ENCODE results near the gene IGF2BP2.
"Not testable (repeated sequence)": the region's sequence is repeated elsewhere in the genome, so short reads cannot be mapped to it uniquely, and the experiment has no call there.

Gene IGF2BP2

DNA sequence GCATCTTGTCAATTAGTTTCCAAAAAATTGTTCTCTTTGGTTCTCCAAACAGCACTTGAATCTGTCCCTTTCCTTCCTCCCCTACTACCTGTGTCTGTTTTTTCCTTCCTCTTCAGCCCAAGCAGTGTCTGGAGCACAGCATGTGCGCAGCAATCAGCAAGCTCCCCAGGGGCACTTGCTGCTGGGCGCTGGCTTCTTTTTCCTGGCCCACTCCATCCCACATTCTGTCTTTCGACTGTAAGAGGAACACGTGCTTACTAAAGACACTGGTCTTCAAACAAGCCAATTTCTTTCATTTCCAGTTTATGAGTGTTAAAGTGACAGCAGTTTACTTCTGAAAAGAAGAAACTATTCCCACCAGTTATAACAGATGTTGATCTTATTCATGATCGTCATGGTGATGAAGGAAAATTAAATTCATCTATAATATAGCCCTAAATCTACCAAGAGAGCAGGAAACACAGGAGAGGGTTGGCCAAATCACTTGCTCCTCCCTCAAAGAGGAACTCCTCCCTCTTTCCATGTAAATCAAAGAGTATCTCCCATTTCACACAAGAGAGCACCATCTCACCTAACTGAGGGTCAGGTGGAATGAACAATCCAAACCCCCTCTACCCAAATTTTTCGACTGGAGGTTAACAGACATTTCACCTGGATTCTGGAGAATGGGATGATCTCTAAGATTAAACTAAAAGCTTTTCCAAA lies 115.4 kb downstream of the IGF2BP2 start:
- no peak for DNase-seq (ENCODE audit: low spot score)

DNA sequence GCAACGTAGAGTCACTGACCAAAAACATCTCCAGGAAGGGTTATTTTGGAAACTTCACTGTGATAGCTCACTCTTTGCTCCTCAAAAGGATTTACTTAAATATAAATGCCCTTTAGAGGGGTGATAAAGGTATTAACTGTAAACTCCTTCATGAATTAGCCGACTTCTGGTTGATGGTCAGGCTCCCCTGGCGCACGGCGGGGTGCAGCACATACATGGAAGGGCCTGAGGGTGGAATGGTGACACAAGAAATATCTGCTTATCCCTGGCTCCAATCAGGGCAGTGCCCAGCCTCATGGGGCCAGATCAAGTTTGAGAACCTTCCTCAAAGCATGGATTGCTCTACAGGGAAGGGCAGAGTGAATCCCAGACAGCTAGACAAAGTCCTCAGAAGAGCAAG lies 116.5 kb downstream of the IGF2BP2 start:
- DNase-seq (ENCODE audit: low spot score): no peak

- no peak for DNase-seq (ENCODE audit: low spot score)
Measured at GRCh38 chr3:185705498-185705897, 119.3 kb downstream of the IGF2BP2 start.

- no peak for DNase-seq (ENCODE audit: low spot score)
Measured at GRCh38 chr3:185702262-185703225, 122.3 kb downstream of the IGF2BP2 start.

DNA sequence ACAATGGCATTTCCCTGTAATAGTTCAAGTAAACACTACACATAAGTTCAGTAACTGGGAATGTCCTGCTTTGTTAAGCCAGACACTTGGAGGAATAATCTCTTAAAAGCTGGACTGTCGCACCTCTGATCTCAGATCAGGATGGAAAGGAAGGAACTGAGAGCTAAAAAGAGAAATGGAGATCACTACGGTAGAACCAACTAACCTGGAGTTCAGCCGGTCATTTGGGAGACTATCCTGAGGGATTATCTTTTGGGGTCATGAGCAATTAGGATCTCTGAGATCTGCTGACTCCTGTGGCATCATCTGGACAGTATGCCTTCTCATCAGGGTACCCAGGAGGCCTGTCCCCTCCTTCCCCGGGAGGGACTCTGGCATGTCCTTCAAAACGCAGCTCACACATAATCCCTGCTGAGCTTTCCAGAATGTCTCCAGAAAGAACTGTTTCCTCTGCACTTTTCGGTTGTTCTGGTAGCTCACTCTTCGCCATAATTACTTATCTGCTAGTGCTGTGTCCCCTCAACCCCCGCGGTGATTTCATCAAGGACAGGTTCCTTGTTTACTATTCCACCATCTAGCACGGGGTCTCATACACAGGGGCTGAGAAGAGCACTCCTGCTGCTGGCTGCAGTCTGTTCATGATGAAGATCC lies 123.1 kb downstream of the IGF2BP2 start:
- no peak for DNase-seq (ENCODE audit: low spot score)

DNA sequence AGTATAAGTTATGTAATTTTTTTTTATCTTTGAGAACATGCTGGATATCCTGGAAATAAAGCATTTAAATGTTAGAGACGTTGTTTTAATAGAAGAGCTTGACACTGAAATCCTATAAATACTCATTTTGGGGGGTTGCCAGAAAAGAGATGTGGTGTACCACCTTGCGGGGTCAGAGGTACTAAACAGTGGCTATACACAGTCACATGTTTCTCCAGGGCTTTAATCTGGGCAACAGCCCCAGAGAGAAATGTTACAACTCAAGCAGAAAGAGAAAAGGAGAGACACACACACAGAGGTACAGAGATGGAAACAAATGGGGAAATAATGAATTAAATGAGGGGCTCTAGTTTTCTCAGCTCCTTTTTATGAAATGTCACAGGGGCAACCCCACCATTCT lies 124.9 kb downstream of the IGF2BP2 start:
- DNase-seq (ENCODE audit: low spot score): no peak

DNA sequence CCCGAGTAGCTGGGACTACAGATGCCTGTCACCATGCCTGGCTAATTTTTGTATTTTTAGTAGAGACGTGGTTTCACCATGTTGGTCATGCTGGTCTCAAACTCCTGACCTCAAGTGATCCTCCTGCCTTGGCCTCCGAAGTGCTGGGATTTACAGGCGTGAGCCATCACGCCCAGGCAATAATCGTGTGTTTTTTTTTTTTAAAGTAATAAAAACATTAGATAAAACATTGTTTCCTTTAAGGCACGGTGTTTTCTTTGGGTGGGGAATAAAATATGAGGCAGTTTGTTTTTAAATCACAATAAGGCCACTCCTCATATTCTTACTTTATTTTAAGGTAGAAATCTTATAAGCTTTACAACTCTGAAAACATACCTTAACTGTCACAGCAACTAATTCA lies 127.6 kb downstream of the IGF2BP2 start:
- DNase-seq (ENCODE audit: low spot score): not testable (repeated sequence)

DNA sequence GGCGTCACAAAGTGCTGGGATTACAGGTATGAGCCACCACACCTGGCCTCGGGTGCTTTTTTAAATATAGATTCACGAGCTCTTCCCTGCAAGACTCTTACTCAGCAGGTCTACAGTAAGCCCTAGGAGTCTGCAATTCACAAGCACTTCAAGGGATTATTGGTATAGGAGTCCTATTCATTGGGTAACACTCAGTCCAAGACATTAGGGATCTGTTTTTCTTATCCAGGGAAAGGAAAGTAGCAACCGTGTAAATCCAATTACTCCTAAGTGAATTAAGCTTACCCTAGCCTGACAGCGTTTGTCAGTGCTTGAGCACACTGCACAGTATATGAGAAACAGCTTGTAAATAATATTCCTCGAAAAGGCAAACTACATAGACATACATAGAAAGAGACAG lies 128.8 kb downstream of the IGF2BP2 start:
- DNase-seq (ENCODE audit: low spot score): no peak

DNA sequence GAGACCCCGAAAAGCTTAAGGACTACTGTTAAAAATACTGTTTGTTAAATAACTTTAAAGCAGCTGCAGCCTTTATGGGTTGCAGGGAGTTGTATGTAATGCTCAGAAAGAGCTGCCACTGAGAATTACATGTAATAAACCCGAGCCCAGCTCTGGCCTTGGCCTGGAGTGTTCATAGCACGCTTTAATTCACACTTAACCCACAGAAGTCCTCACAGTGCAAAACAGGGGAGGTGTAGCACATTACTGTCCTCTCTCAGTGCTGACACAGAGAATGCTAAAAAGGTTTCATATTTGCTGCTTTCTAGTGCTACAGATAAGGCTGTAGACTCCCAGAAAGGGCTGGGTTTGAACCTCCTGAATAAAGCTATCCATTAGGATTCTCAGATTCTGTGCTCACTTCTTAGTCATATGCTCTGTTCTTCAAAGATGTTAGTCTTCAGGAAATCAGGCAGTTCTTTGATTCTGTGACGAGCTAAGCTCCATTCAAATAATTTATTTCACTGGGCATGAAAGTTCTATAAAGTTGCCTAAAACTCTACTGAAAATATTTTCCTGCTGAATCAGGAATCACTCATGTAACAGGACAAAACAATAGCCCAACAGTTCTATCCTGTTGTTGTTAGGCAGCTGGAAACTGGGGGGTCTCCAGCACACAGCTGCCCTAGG lies 130.7 kb downstream of the IGF2BP2 start:
- DNase-seq (ENCODE audit: low spot score): peak; percentile 40

DNA sequence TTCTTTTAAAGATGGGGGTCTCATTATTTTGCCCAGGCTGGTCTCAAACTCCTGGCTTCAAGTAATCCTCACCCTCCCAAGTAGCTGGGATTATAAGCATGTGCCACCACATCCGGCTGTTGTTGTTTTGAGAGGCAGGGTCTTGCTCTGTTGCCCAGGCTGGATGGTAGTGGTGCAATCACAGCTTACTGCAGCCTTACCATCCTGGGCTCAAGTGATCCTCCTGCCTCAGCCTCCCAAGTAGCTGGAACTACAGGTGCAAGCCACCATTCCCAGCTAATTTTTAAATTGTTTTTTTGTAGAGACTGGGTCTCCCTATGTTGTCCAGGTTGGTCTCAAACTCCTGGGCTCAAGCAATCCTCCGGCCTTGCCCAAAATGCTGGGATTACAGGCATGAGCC lies 133.2 kb downstream of the IGF2BP2 start:
- DNase-seq (ENCODE audit: low spot score): no peak

GRCh38 chr3:185687271-185687878 lies 137.5 kb downstream of the IGF2BP2 start:
- DNase-seq (ENCODE audit: low spot score): no peak

- DNase-seq (ENCODE audit: low spot score): no peak
Measured at GRCh38 chr3:185685231-185686035, 139.4 kb downstream of the IGF2BP2 start.

DNA sequence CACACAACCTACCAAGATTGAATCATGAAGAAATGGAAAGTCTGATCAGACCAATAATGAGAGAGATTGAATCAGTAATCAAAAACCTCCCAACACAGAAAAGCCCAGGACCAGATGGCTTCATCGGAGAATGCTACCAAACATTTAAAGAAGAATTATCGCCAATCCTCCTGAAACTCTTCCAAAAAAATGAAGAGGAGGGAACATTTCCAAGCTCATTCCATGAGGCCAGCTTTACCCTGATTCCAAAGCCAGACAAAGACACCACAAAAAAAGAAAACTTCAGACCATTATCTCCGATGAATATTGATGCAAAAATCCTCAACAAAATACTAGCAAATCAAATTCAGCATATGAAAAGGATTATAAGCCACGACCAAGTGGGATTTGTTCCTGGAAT lies 144.6 kb downstream of the IGF2BP2 start:
- DNase-seq (ENCODE audit: low spot score): no peak

- DNase-seq (ENCODE audit: low spot score): no peak
Measured at GRCh38 chr3:185678027-185678426, 146.8 kb downstream of the IGF2BP2 start.

DNA sequence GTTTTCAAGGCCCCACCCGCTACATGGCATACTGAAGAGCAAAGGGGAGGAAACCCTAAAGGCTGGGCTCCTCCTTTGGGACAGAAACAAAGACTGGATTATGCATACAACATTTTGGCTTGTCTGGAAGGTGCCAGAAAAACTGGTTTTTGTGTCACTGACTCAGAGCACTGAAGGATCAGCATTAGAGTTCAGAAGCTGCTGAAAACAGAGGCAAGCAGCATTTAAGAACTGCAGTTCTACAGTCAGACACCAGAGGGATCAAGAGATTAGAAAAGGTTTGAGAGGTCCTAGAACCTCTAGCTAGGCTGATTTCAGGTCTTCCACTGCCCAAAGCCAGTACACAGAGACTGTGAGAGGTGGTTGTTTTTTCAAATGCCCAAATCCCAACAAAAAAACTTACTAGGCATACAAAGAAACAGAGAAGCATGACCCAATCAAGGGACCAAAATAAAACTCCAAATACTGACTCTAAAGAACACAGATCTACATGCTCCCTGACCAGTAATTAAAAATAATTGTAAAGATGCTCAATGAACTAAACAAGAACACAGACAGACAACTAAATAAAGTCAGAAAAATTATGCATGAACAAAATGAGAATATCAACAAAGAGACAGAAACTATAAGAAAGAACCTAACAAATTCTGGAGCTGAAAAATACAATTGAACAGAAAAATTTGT lies 147.6 kb downstream of the IGF2BP2 start:
- DNase-seq (ENCODE audit: low spot score): peak; percentile 77

- no peak for DNase-seq (ENCODE audit: low spot score)
Measured at GRCh38 chr3:185667574-185667973, 157.3 kb downstream of the IGF2BP2 start.

DNA sequence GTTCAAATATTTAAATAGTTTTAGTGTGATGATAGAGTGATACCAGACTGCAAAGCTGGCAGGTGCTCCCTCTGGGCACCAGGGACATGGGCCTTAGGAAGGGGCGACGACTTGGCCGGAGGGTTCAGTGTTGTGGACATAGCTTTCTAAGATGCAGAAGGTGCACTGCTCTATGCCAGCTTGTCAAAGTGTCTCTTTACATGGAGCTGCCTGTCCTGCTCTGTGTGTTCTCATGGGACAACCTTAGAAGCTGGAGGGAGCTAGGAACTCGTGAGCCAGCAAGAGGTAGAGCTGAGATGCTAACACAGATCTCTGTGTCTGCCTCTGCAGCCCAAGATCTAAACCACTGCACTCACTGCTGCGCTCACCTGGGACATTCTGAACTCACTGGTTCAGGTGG lies 160.9 kb downstream of the IGF2BP2 start:
- DNase-seq (ENCODE audit: low spot score): no peak

GRCh38 chr3:185661772-185662171 lies 163.1 kb downstream of the IGF2BP2 start:
- no peak for DNase-seq (ENCODE audit: low spot score)

DNA sequence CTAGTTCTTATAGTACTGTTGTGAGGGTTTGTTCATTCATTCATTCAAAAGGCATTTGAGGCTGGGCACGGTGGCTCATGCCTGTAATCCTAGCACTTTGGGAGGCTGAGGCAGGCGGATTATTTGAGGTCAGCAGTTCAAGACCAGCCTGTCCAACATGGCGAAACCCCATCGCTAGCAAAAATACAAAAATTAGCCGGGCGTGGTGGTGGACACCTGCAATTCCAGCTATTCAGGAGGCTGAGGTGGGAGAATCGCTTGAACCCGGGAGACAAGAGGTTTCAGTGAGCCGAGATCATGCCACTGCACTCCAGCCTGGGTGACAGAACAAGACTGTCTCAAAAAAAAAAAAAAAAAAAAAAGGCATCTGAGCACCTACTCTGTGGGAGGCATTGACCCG lies 163.5 kb downstream of the IGF2BP2 start:
- DNase-seq (ENCODE audit: low spot score): not testable (repeated sequence)
